Measurements from ENCODE around the gene SLC9A5. TPM values are rescaled to one million over a fixed set of nuclear protein-coding genes. Genes with fewer than 3 reads are reported as not detected.

SLC9A5 gene
- total and polyA plus RNA-seq, 10 of the 15 experiments (the other 5 are each of a cell fraction or from before 2014, with no cell fraction given) = 0.26 to 5.7 (median 1.5) TPM

GRCh38 chr16:67278773-67279295, 30.1 kb downstream of the SLC9A5 start (continued):
- peak; percentile 9 for TF ChIP-seq USF1 (IDR thresholded peaks at IDR 0.05; ENCODE audit: borderline replicate concordance, extremely low read length, insufficient read depth, low read depth, low read length)

GRCh38 chr16:67279296-67280089, 30.7 kb downstream of the SLC9A5 start, which contains the start of gene PLEKHG4:
Gene PLEKHG4 (plus strand): TSS chr16:67279532. CDS start chr16:67280045, 513 bp downstream.
- Histone ChIP-seq H4K20me1 (ENCODE audit: control insufficient read depth, insufficient read depth) (no peaks in the 10 kb centered on the region), H3K79me2 (ENCODE audit: control insufficient read depth, insufficient read depth, low read length) (0 out of 2 replicates have a peak, but pooled peaks cover 2% of the 10 kb centered on the region), H3K4me2 (ENCODE audit: control insufficient read depth, insufficient read depth) (peak within 1 kb of the TSS; percentile 91), H3K9ac (ENCODE audit: control insufficient read depth, insufficient read depth, low read length) (peak within 1 kb of the TSS; percentile 62), H3K27me3 (replicated peaks in 1 of 2; ENCODE audit: control insufficient read depth in 2 of 2, insufficient read depth in 2 of 2, low read length in 1 of 2) (no peaks in the 10 kb centered on the region), H3K4me3 (peak within 1 kb of the TSS; percentile 74), H3K27ac (ENCODE audit: control insufficient read depth, insufficient read depth) (peak within 1 kb of the TSS; percentile 6), H3K36me3 (ENCODE audit: control insufficient read depth in 2 of 2, insufficient read depth in 2 of 2, low read length in 1 of 2) (no peaks in the 10 kb centered on the region; a peak in 1 of 4 replicates), H2AFZ (ENCODE audit: control insufficient read depth, low read depth, low read length) (peak within 1 kb of the TSS; percentile 69), H3K4me1 (ENCODE audit: control insufficient read depth, insufficient read depth, low read length) (peaks cover 4% of the 10 kb centered on the region; the same call in 1 of the 2 replicates), H3K9me3 (replicated peaks; ENCODE audit: control insufficient read depth, insufficient read depth, low read length) (no peaks in the 10 kb centered on the region)
- 49% methylated on average over 53 of the region's 83 CpGs for WGBS (ENCODE audit: insufficient coverage, insufficient replicate concordance, low lambda C conversion rate, missing lambda C conversion rate)
- CTCF ChIA-PET = interaction anchor here (0.6 to 3.0 kb wide), 11 partner anchors 16 to 219 kb away, joined by 3 to 23 read pairs (median 4); partner anchors contain the start of gene SLC9A5
- in situ Hi-C loops (cut with MboI) (no loop called here), intact Hi-C loops (cut with micrococcal nuclease; ENCODE audit: unreplicated experiment) (loop anchor here (5.0 kb wide), 2 partner anchors 48 to 118 kb away; partner anchors contain the start of genes KCTD19 and LRRC36)
- FAIRE-seq (peak; percentile 49), DNase-seq (ENCODE audit: low read depth, low spot score) (peak; percentile 13), ATAC-seq (peak; percentile 93)
- POLR2A ChIA-PET = no interaction called here
- BruUV-seq (replicated peaks) = no TSS peak
- SMC1A ChIA-PET (ENCODE audit: uncharacterized antibody, unreplicated experiment) = interaction anchor here (0.8 to 3.6 kb wide), 4 partner anchors 9 to 60 kb away, joined by 4 to 16 read pairs (median 5); no protein-coding TSS in a partner anchor
- RAD21 ChIA-PET (ENCODE audit: unreplicated experiment) = interaction anchor here (0.8 to 2.3 kb wide), 6 partner anchors 19 to 60 kb away, joined by 3 to 9 read pairs (median 6); partner anchors contain the start of gene TMEM208
- TF ChIP-seq DPF2 (IDR thresholded peaks at IDR 0.05) (peak; percentile 75), RB1 (IDR thresholded peaks at IDR 0.05; ENCODE audit: borderline replicate concordance) (peak; percentile 65; the same call in 1 of the 2 replicates), ETV6 (conservative IDR thresholded peaks at IDR 0.05 in 1 of 2, IDR thresholded peaks at IDR 0.05 in 1 of 2; ENCODE audit: borderline replicate concordance in 1 of 2, low read depth in 1 of 2) (no peak), NR2C1 (IDR thresholded peaks at IDR 0.05) (no peak), USF2 (IDR thresholded peaks at IDR 0.05; ENCODE audit: borderline replicate concordance, low read depth, low read length) (no peak), PAX8 (IDR thresholded peaks at IDR 0.05) (no peak), TAF1 (IDR thresholded peaks at IDR 0.05; ENCODE audit: borderline replicate concordance, low read depth, low read length) (no peak), ZZZ3 (IDR thresholded peaks at IDR 0.05; ENCODE audit: control insufficient read depth, insufficient read length, low read depth) (no peak), ESRRA (IDR thresholded peaks at IDR 0.05; ENCODE audit: low read length) (no peak), ZNF687 (IDR thresholded peaks at IDR 0.05) (peak; percentile 81), NR2F1 (conservative IDR thresholded peaks at IDR 0.05) (peak; percentile 44; the same call in 1 of the 2 replicates), KAT2A (conservative IDR thresholded peaks at IDR 0.05; ENCODE audit: control insufficient read depth, low read depth, low read length) (no peak)
